NCI-H187 (cell line): ENCODE measurements around the gene EGR1.

Experiments used
- DNase-seq, 2 experiments: peaks; one replicate each; lab custom pipeline; 2025; lab: John Stamatoyannopoulos, UW

Gene EGR1

DNA sequence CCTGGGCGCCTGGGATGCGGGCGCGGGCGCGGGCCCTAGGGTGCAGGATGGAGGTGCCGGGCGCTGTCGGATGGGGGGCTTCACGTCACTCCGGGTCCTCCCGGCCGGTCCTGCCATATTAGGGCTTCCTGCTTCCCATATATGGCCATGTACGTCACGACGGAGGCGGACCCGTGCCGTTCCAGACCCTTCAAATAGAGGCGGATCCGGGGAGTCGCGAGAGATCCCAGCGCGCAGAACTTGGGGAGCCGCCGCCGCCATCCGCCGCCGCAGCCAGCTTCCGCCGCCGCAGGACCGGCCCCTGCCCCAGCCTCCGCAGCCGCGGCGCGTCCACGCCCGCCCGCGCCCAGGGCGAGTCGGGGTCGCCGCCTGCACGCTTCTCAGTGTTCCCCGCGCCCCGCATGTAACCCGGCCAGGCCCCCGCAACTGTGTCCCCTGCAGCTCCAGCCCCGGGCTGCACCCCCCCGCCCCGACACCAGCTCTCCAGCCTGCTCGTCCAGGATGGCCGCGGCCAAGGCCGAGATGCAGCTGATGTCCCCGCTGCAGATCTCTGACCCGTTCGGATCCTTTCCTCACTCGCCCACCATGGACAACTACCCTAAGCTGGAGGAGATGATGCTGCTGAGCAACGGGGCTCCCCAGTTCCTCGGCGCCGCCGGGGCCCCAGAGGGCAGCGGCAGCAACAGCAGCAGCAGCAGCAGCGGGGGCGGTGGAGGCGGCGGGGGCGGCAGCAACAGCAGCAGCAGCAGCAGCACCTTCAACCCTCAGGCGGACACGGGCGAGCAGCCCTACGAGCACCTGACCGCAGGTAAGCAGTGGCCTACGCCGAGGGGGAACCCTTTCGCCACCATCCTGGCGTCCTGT is at the start of gene EGR1:
TSS of gene EGR1 (plus strand) at position 219 of the 864 bp plus-strand sequence. CDS start at position 502, 283 bp downstream.
- peak; percentile 80 to 96 for DNase-seq

DNA sequence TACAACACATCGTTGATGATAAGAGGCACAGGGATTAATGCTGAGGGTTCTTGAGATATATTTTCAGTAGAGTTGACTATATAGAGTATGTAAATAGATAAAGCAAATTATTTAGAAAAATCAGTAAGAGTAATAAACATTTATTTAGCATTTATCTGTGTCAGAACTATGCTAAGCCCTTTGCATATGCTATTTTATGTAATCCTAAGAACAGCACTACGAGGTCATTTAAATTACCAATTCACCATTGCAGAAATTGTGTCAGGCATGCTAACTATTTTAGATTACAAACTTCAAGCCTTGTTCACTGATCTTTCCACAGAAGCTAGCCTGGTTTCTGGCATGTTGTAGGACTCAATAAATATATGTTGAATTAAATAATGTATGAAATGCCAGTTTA is 46.8 kb upstream of the EGR1 start:
- no peak for DNase-seq

DNA sequence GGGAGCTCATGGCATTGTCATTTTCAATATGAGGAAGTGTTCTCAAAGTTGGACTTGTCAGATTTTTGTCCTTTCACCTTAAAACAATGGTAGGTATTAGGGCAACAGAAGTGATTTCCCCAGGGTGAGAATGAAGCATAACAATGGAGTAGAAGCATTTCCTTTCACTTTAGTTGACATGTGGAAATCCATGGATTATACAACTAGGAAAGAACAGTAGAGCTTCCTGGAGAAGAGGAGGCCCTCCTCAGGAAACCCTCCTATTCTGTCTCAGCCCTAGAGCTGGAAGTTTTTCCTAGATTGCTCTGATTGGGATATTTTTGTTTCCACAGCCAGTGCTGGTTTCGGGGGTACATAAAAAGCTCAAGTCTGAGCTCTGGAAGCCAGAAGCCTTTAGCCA is 40.2 kb upstream of the EGR1 start:
- no peak for DNase-seq

GRCh38 chr5:138435943-138436342 is 29.3 kb upstream of the EGR1 start:
- no peak for DNase-seq

DNA sequence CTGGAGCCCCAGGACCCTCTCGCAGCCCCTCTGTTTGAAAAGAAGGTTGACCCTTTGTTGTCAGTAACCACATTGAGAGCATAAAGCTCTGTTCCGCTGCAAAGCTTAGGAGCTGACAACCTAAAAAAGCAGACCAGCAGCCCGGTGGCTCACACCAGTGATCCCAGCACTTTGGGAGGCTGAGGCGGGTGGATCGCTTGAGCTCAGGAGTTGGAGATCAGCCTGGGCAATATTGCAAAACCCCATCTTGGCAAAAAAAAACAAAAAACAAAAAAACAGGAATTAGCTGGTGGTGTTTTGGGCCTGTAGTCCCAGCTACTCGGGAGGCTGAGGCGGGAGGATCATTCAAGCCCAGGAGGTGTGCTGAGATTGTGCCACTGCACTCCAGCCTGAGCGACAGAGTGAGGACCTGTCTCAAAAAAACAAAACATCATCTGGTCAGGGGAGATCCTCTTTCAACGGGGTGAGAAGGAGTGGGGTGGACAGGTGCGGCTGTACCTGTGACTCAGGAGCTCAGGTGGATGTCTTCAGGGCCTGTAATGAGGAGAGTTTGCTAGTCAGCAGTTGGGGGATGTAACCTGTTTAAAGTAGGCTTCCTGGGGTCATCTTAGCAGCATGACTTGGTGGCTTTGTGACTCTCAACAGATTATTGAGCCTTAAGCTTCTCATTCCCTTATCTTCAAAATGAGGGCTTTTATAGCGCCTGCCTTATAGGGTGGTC is 27.1 kb upstream of the EGR1 start:
- DNase-seq, result no peak

GRCh38 chr5:138438724-138439476 is 26.4 kb upstream of the EGR1 start, which contains the start of gene REEP2:
Gene REEP2, plus strand, starts transcription at chr5:138439057. Its CDS starts 152 bp downstream, at chr5:138439209.
- DNase-seq, result peak in 1 of 2 experiments; percentile 15

GRCh38 chr5:138439477-138440158 is 25.7 kb upstream of the EGR1 start:
- DNase-seq, result no peak

- DNase-seq, result no peak
Observed at GRCh38 chr5:138440159-138441073, 24.9 kb upstream of the EGR1 start.

DNA sequence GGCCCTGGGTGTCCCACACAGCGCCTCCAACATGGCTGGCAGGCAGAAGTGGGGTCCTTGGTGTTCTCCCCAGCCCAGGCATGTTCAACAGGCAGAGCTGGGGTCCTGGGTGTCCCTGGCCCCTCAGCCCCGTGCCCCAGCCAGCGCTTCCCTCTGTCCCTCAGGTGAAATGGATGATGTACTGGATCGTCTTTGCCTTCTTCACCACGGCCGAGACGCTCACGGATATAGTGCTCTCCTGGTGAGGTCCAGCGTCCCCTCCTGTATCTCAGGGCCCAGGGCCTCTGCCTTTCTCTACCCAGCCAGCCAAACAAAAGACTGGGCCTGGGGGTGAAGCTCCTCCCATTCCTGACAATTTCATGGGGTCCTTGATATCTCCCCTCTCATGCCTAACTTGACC is 24.1 kb upstream of the EGR1 start:
- no peak for DNase-seq

DNA sequence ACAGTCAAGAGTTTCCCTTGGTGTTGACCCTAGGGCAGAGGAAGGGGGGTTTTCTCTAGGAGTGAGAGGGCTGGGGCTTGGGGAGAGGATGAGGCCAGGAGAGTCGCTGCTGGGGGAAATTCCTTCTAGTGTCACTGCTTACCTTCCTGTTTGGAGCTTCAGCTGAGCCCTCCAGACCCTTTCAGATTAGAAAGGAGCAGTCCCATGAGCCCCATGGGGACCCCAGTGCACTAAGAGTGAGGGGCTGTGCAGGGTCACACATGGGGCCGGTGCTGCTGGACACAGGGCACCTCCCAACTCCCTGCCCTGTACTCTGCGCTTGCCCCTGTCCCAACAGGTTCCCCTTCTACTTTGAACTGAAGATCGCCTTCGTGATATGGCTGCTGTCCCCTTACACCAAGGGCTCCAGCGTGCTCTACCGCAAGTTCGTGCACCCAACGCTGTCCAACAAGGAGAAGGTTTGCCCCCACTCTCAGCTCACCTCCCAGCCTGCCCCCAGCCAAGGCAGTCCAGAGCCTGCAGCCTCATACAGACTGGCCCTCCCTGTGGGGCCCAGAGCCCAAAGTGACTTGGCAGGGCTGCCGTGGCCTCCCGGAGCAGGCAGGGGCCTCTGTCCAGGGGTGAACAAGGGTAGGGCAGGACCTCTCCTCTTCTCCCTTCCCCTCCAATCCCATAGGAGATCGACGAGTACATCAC is 21.1 kb upstream of the EGR1 start:
- DNase-seq, result no peak

DNA sequence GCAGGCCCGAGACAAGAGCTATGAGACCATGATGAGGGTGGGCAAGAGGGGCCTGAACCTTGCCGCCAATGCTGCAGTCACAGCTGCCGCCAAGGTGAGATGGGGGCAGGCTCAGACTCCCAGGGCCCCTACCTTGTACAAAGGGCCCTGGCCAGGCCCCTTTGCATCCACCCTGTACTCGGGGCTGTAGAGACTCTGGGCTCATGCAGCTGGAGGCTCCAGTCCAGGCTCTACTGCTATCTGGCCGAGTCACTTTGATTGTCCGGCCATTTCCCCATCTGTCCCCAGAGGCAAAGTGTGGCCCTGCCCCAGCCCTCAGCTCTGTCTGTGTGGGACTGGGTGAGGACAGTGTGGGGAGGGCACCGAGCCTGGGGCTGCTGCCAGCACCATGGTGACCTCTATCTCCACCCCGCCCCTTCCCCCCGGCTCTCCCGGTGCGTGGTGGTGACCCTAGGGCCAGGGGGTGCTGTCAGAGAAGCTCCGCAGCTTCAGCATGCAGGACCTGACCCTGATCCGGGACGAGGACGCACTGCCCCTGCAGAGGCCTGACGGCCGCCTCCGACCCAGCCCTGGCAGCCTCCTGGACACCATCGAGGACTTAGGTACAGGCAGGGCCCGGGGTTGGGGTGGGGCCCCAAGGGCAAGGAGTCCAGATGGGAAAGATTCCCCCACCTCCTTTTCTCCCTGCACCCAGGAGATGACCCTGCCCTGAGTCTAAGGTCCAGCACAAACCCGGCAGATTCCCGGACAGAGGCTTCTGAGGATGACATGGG is 20.3 kb upstream of the EGR1 start:
- DNase-seq, result no peak

DNA sequence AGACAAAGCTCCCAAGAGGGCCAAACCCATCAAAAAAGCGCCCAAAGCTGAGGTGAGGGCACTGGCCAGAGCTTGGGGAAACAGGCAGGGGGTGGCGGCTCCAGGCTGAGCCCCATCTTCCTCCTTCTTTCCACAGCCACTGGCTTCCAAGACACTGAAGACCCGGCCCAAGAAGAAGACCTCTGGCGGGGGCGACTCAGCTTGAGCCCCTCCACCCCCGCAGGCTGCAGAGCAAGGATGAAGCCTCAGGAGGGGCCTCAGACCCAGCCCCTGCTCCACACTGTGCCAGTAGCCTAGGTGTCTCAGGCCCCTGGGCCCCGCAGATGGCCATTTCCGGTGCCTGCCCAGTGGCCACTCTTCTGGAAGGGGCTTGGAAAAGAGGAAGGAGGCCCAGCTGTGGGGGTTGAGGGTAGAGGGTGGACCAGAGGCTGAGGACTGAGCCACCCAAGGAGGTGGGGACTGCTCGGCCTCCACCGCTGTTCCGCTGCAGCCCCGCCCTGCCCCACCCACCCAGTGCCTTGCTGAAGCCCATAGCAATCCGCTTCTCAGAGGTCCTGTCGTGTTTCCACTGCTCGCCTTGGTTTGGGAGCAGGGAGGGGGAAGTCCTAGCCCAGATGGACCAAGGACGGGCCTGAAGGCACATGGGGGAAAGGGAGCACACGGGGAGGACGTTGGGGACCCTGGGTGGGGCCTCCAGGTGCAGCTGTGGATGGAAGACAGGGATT is 19.6 kb upstream of the EGR1 start:
- DNase-seq, result no peak

DNA sequence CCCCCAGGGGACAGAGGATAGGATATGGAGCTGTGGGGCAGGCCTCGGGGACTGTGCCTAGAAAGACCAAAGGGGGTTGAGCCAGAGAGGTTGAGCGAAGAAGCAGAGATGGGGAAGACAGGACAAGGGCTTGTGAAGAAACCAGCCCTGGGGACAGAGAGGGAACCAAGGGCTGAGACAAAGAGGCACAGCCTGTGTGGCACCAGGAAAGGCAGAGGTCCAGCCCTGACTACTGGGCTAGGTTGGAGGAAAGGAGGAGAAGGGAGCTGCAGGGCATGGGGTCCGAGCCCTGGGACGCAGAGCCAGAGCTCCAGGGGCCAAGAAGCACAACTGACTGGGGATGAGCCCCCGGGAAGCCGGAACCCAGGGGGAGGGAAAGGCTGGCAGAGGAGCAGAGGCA is 17.2 kb upstream of the EGR1 start:
- DNase-seq, result no peak

DNA sequence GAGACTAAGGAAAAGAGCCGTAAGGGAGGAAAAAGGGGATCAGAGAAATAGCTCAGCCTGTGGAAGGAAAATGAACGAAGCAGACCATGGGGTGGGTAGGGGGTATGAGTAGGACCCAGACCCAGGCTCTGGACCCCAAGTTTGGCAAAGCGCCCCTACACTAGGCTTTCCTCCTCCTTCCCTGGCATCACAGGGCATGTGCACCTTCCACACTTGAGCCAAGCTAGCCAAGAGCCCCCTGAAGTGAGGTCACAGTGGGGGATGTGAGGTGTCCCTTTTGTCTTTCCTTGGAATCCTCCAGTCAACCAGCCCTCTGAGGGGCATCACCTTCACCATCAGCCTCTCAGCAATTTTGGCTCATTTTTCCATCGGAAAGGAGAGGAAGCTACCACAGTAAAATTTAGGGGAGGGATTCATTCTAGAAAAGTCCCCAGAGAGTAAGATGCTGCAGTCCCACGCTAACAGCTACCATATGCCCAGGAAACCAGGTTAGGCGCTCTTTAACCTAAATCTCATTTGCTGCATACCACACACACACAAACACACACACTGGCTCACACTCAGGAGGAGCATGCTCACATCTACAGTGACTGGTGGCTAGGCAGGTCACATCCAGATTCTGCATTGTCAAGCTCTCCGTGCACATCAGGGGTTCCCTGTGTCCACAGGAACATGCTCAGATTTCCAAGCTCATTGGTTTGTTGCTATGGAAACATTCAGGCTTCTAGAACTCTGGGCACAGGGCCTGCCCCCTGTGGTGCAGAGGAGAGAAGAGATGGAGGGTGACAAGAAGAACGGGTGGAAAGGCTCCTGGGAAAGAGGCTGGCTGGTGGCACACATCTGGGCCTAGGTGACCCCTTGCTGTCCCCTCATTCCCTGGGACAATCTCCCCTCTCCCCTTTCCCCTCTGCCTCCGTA is 16.5 kb upstream of the EGR1 start:
- peak; percentile 23 to 63 for DNase-seq

DNA sequence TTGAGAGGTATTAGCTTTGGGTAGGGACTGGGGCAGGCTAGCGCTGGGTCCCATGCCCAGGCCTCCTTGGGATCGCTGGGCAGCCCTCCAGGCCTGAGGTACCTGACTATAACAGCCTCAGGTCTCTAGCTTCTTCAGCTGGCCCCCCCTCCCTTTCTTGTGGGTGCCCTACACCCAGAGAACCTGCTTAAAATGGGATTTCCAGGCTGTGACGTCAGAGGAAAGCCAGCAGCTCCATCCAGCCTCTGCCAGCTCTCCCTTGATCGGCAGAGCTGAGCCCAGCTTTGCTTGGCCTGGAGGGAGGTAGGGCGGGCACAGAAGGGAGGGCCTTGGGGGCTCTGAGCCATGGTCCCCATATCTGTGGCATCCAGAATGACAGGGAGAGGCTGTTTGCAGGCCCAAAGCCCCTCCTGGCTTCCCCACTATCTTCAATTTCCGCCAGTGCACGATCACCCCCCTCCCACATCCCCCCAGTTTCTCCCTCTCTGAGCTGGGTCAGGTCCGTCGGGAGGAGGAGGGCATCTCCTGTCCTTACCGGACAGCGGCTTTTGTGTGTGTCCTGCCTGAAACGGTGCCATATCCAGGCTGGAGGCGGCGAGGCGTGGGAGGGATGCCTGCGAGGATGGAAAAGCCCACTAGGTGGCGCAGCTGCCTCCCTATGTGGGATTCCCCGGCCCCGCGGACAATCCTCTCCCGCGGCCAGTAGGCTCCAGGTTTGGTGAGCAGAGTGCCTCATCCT is 15.6 kb upstream of the EGR1 start:
- peak; percentile 64 to 76 for DNase-seq

DNA sequence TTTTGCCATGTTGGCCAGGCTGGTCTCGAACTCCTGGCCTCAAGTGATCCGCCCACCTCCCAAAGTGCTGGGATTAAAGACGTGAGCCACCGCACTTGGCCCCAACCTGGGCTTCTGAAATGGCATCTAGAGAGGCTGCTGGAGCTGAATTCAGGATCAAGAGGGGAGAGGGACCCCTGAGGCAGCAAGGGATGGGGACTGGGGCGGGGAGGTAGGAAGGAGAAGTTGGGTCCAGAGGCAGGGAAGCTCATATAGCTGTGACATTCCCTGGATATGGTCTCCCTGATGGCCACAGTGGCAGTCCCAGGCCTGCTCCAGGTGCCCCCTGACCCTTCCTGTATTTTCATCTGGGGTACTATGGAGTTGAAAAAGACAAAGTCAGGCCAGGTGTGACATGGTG is 14.3 kb upstream of the EGR1 start:
- DNase-seq, result no peak

- no peak for DNase-seq
Observed at GRCh38 chr5:138452720-138453119, 12.6 kb upstream of the EGR1 start.
